Activated T-cell treated with anti-CD3 and anti-CD28 coated beads, Interleukin-2, amount 50 U/mL, for 1 hour (primary cell): ENCODE measurements around the gene RNH1.

Experiments
- DNase-seq: peaks from one replicate; pipeline ENCODE4 v3.0.0-alpha.2; 2020

Gene RNH1

DNA sequence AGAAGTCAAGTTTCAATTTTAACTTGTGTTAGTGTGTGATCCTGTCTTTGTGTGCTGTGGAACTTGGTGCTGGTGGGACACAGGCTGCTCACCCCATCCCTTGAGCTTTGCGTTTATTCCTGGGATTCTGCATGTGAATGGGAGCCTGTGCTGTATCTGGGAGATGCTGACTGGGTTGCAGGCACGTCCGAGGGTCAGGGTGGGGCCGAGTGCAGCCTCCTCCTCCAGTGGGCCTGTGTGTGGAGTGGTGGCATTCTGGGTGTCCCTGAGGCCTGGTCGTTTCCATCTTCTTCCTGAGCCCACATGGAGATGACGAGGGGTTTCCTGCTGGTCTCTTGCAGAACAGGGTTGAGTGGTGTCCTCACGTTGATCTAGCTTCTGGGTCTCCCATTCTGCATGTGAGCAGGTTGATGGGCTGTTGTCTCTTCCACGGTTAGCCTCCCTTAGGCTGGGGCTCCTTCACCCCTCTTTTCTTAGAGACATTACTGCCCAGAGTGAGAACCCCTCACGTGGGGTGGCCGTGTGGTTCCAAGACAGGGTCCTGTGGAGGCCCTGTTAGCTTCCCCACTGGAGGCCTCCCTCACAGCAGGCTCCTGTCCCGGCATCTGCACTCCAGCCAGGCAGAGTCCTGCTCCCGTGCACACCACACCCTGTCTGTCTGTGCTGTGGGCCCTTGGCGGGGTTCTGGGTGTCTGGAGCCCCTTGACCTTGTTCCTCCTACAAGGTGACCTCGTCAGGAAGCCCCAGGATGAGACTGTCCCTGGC is 52.1 kb downstream of the RNH1 start:
- no peak for DNase-seq

DNA sequence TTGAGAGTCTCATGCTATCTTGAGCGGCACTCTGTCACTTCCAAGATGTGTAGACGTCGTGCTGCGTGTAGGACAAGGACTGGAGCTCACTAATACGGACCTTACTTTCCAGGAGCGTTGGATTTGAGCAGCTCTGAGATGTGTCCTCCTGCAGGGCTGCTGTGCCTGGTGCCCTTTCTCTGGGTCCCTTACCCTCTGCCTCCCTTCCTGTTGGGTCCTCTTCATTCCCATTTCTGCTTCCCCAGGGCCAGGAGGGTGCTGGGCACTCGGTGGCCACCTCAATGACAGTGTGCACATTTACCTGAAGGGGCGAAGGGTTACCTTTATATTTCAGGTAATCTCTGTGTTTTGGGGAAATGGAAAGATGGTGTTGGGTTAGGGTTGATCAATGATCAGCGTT is 53.0 kb downstream of the RNH1 start:
- no peak for DNase-seq

DNA sequence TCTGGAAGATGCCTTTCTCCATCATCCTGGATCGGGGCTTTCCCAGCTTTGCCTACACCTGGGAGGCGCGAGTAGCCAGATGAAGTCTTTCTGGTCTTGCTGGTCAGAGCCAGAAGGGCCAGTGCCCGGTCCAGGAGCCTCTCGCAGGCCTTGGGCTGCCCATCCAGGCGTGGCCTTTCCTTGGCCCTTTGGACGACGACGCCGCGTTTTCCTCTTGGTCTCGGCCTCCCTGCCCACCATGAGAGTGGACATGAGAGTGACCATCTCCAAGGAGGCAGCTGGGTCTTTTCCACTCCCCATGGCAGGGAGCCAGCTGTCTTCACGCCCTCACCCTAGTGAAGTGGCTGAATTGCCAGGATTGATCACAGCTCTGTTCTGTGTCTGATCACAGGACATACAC is 53.5 kb downstream of the RNH1 start:
- no peak for DNase-seq

DNA sequence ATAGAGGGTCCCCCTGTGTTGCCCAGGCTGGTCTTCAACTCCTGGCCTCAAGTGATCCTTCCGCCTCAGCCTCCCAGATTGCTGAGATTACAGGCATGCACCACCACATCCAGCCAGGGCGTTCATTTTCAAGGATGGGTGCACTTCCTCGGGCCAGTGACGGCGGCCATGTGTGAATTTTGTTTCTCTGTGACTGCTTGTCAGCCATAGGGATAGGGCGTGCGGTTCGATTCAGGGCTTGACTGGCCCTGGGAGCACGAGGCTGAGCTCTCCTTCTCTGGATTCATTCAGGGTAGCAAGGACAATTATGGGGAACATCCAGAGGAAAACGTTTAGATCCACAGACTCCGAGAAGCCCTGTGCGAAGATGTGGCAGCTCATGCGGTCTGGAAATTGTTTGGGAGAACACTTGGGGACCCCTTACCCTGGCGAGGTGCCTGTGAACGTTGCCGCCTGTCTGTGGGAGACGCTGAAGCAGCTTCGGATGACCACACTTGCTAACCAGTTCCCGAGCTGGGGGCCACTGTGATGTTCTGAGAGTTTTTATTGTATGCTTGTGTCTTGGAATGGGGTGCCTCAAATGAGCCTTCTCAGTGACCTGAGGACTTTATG is 54.0 kb downstream of the RNH1 start:
- DNase-seq, result no peak

GRCh38 chr11:452203-452744 is 54.8 kb downstream of the RNH1 start:
- no peak for DNase-seq

DNA sequence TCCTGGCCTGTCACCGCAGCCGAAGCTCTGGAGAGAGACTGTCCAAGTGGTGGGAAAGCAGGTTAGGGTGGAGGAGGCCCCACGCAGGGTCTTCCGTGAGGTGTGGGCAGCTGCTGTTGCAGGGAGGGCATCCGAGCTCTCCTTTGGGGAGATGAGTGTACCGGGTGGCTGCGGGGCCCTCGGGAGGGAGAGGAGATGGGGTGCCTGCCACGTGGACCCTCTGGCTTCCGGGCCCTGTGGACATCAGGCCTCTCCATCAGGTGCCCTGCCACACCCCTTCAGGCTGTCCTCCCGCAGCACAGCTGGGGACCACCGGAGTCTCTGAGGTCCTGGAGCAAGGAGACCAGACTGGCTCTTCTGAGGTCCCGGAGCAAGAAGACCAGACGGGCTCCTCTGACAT is 55.3 kb downstream of the RNH1 start:
- DNase-seq, result no peak

GRCh38 chr11:450809-451451 is 56.1 kb downstream of the RNH1 start:
- peak; percentile 79 for DNase-seq

DNA sequence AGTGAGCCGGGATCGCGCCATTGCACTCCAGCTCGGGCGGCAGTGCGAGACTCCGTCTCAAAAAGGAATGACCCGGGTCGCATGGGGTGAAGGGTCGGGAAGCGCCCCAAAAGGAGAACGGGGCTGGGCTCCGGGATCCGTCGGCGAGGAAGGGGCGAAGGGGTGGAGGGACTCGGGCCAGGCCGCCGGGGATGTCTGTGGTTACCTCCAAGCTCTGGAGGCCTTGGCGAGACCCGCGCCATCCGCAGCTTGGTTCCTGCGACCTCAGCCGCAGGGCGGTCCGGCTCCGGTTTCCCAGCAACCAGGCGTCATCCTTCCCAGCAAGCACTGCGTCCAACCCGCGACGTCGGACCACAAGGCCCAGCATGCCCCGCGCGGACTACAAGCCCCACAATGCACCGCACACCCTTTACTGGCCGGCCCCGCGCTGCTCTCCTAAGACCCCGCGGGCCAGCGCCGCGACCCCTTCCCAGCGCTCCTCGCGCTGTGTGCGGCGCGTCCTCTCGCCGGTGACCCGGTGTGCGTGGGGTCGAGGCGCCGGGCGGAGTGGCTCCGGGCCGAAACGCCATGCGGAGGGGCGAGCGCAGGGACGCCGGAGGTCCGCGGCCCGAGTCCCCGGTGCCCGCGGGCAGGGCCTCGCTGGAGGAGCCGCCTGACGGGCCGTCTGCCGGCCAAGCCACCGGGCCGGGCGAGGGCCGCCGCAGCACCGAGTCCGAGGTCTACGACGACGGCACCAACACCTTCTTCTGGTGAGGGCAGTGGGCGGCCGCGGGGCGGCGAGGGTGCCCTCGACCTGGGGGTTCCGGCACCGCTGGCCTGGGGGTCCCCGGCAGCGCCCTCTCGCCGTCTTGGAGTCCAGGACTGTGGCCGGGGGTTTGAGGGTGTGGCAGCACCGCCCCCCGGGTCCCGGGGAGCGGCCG is 56.9 kb downstream of the RNH1 start, which contains the start of gene PTDSS2:
Gene PTDSS2, plus strand, starts transcription at position 391 of the 920 bp plus-strand sequence. Its CDS starts 177 bp downstream, at position 568.
- peak; percentile 94 for DNase-seq

- DNase-seq, result peak; percentile 96
Observed at GRCh38 chr11:447923-448731, 58.9 kb downstream of the RNH1 start.

- DNase-seq, result no peak
Observed at GRCh38 chr11:446891-447290, 60.2 kb downstream of the RNH1 start.

DNA sequence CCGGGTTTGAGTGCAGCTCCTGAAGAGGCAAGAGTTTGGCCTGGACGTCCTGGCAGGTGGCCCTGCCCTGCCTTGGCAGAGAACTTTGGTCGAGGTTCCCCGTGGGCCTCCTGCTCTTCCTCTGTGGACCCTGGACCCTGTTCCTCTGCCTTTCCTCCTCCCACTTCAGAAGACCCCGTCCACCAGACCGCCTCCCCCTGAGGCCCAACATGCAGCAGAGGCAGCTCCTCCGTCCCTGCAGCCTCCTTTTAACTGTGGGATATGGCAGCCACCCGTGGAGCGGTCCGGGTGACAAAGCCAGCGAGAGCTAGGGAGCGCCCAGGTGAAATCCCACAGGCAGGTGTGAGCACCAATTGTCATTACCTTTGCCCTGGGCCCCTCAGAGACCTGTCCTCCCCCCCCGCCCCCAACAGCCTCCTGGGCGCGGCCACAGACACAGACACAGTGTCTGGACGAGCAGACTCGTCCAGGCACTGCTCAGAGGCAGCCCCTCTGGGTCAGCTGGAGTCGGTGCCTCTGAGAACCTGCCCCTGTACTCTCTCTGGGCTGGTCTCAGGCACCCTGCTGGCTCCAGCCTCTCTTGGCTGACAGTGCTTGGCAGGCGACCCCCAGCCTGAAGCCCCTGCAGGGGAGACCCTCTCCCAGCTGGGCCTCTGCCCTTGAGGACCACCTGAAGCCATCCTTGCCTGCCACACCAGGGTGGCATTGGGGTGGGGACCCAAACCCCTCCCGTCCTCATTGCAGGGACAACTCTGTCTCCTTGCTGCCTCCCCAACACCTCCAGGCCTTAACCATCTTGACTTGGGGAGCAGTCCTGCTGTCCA is 61.1 kb downstream of the RNH1 start:
- DNase-seq, result no peak
